ENCODE data around the gene INTU. TPM values are rescaled to one million over a fixed set of nuclear protein-coding genes. Genes with fewer than 3 reads are reported as not detected.
A peak's percentile ranks its signal among the peaks of the same experiment; 100 is the strongest.
"Not testable (repeated sequence)": the region's sequence is repeated elsewhere in the genome, so short reads cannot be mapped to it uniquely, and the experiment has no call there.

The INTU gene
- 1 to 10 TPM; 7.6 to 8.0 TPM for total RNA-seq

GRCh38 chr4:127632420-127633403 lies at the start of gene INTU:
Gene INTU (plus strand): TSS chr4:127632957. CDS start chr4:127633035, 78 bp downstream.
- ATAC-seq: peak; percentile 100
- H3K27me3 ChIP-seq: no peaks in the 10 kb centered on the region
- peak within 1 kb of the TSS in 3 of 4 donors; percentile 54 to 73 (median 67) for H3K27ac ChIP-seq
- WGBS, 2 donors: 0 to 1% methylated on average over 38 of the region's 38 CpGs
- peaks cover 3% of the 10 kb centered on the region for H3K4me1 ChIP-seq
- peak; percentile 95 to 97 (median 96) for DNase-seq
- TF ChIP-seq POLR2A (IDR thresholded peaks at IDR 0.05): peak in 2 of 3 donors; percentile 41 to 59
- TF ChIP-seq, protein P1, sequence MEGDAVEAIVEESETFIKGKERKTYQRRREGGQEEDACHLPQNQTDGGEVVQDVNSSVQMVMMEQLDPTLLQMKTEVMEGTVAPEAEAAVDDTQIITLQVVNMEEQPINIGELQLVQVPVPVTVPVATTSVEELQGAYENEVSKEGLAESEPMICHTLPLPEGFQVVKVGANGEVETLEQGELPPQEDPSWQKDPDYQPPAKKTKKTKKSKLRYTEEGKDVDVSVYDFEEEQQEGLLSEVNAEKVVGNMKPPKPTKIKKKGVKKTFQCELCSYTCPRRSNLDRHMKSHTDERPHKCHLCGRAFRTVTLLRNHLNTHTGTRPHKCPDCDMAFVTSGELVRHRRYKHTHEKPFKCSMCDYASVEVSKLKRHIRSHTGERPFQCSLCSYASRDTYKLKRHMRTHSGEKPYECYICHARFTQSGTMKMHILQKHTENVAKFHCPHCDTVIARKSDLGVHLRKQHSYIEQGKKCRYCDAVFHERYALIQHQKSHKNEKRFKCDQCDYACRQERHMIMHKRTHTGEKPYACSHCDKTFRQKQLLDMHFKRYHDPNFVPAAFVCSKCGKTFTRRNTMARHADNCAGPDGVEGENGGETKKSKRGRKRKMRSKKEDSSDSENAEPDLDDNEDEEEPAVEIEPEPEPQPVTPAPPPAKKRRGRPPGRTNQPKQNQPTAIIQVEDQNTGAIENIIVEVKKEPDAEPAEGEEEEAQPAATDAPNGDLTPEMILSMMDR (IDR thresholded peaks at IDR 0.05): no peak
- intact Hi-C loops (cut with DNase I): no loop called here
- H3K36me3 ChIP-seq (replicated peaks in 1 of 2; ENCODE audit: insufficient read depth in 1 of 2, low read depth in 2 of 2): no peaks in the 10 kb centered on the region
- peak within 1 kb of the TSS; percentile 34 to 77 for H3K4me3 ChIP-seq
- no peaks in the 10 kb centered on the region for H3K9me3 ChIP-seq

- H3K36me3 ChIP-seq (replicated peaks in 1 of 2; ENCODE audit: insufficient read depth in 1 of 2, low read depth in 2 of 2); H3K27ac ChIP-seq; H3K4me1 ChIP-seq; H3K27me3 ChIP-seq; DNase-seq; H3K4me3 ChIP-seq; ATAC-seq; intact Hi-C loops (cut with DNase I); H3K9me3 ChIP-seq: not testable (repeated sequence)
- 76 to 83% methylated on average over 4 of the region's 4 CpGs for WGBS, 2 donors
These were observed 46.3 kb upstream of the INTU start for GRCh38 chr4:127586496-127586895.

DNA sequence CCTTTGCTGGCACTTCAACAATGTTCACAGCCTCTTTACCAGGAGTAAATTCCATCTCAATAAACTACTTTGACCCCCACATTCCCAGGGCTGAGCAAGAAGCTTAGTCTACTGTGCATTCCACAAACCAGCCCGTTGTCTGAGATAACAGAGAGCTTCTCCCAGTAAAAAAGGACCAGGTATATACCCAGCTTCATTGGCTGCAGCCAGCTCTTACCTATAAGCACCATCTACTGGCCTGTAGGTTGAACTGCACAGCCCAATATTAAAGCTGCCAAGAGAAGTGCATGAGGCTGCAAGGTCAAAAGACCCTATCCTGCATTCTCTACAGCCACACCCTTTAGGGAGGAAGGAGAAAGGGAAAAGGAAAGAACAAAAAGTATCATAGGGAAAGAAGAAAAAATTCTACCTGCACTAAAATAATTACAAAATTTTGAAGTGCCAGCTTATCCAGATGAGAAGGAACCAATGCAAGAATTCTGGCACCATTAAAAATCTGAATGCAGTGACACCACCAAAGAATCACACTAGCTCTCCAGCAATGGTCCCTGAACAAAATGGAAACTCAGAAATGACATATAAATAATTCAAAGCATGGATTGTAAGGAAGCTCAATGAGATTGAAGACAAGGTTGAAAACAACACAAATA lies 45.7 kb upstream of the INTU start:
- Histone ChIP-seq H3K36me3 (replicated peaks in 1 of 2; ENCODE audit: insufficient read depth in 1 of 2, low read depth in 2 of 2) (no peaks in the 10 kb centered on the region), H3K4me3 (no peak overlapping the region), H3K27ac (no peak overlapping the region), H3K27me3 (no peaks in the 10 kb centered on the region), H3K9me3 (no peaks in the 10 kb centered on the region), H3K4me1 (no peaks in the 10 kb centered on the region)
- ATAC-seq (peak; percentile 59), DNase-seq (peak in 3 of 4 donors; percentile 20 to 38 (median 22))
- 5 to 8% methylated on average over 1 of the region's 1 CpG for WGBS, 2 donors
- TF ChIP-seq, protein P1 (IDR thresholded peaks at IDR 0.05): peak in 6 of 7 experiments; percentile 36 to 61 (median 49)
- no peak for TF ChIP-seq POLR2A (IDR thresholded peaks at IDR 0.05)
- intact Hi-C loops (cut with DNase I): no loop called here

- intact Hi-C loops (cut with DNase I); H3K27ac ChIP-seq; H3K27me3 ChIP-seq; H3K9me3 ChIP-seq; DNase-seq; H3K4me3 ChIP-seq; H3K36me3 ChIP-seq (replicated peaks in 1 of 2; ENCODE audit: insufficient read depth in 1 of 2, low read depth in 2 of 2); H3K4me1 ChIP-seq; ATAC-seq: not testable (repeated sequence)
- WGBS, 2 donors: 59 to 88% methylated on average over 6 to 12 of the region's 12 CpGs
These were observed 43.6 kb upstream of the INTU start for GRCh38 chr4:127589153-127589552.

GRCh38 chr4:127598656-127599055 lies 34.1 kb upstream of the INTU start:
- Histone ChIP-seq H3K36me3 (replicated peaks in 1 of 2; ENCODE audit: insufficient read depth in 1 of 2, low read depth in 2 of 2) (no peaks in the 10 kb centered on the region), H3K27ac (no peak overlapping the region), H3K27me3 (no peaks in the 10 kb centered on the region), H3K4me3 (no peak overlapping the region), H3K9me3 (no peaks in the 10 kb centered on the region), H3K4me1 (no peaks in the 10 kb centered on the region)
- intact Hi-C loops (cut with DNase I): no loop called here
- ATAC-seq (no peak), DNase-seq (no peak)
- TF ChIP-seq POLR2A (IDR thresholded peaks at IDR 0.05): no peak
- TF ChIP-seq, protein P1 (IDR thresholded peaks at IDR 0.05): no peak
